SH-SY5Y (cell line): ENCODE data around the gene MYO1A.

Experiments used
- GATA2 ChIP-seq: IDR thresholded peaks from 2 replicates; pipeline ENCODE4 v1.6.1; 2011; ENCODE audit warnings: mild to moderate bottlenecking, low read depth, low read length
- GATA3 ChIP-seq: IDR thresholded peaks from 2 replicates; pipeline ENCODE4 v1.6.1; 2011; ENCODE audit warnings: low read depth, mild to moderate bottlenecking, low read length, moderate library complexity

GRCh38 chr12:57086493-57087009, 36.6 kb upstream of the MYO1A start:
- TF ChIP-seq GATA2 (no peak), GATA3 (no peak)
